D721Med (cell line): Measurements from ENCODE around the gene PCSK5.
"Not testable (repeated sequence)": the region's sequence is repeated elsewhere in the genome, so short reads cannot be mapped to it uniquely, and the experiment has no call there.

Experiments
- DNase-seq: peaks from one replicate; pipeline ENCODE4 v3.0.0; 2011; ENCODE audit warnings: low spot score; ENCODE audit not compliant: insufficient read length
- FAIRE-seq: peaks from 2 replicates; lab custom pipeline; 2011; peaks lifted over from hg19 to GRCh38; lab: Jason Lieb, UNC
- TF ChIP-seq, protein P1 (sequence below): IDR thresholded peaks from 2 replicates; pipeline ENCODE4 v1.5.1; 2012; ENCODE audit warnings: mild to moderate bottlenecking, control low read depth; ENCODE audit not compliant: insufficient read depth; ENCODE audit errors: missing control alignments

The PCSK5 gene

DNA sequence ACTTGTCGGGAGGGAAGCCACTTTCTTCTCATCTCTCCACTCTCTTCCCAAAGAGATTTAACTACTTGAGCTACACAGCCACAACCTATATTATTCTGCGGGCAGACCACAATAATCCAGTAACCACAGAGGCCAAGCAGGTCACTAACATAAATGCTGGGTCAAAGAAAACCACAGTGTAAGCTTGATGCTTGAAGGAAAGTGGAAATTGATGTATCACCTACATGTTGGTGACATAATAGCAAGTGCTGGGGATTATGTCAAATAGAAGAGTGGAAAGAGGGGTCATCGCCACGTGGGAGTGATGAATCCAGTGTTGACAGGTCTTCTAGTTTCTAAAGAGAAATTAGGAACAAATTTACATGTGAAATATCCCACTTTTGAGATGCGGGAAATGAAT lies 462.8 kb downstream of the PCSK5 start:
- FAIRE-seq (no peak), DNase-seq (no peak)
- TF ChIP-seq, protein P1, sequence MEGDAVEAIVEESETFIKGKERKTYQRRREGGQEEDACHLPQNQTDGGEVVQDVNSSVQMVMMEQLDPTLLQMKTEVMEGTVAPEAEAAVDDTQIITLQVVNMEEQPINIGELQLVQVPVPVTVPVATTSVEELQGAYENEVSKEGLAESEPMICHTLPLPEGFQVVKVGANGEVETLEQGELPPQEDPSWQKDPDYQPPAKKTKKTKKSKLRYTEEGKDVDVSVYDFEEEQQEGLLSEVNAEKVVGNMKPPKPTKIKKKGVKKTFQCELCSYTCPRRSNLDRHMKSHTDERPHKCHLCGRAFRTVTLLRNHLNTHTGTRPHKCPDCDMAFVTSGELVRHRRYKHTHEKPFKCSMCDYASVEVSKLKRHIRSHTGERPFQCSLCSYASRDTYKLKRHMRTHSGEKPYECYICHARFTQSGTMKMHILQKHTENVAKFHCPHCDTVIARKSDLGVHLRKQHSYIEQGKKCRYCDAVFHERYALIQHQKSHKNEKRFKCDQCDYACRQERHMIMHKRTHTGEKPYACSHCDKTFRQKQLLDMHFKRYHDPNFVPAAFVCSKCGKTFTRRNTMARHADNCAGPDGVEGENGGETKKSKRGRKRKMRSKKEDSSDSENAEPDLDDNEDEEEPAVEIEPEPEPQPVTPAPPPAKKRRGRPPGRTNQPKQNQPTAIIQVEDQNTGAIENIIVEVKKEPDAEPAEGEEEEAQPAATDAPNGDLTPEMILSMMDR = no peak

DNA sequence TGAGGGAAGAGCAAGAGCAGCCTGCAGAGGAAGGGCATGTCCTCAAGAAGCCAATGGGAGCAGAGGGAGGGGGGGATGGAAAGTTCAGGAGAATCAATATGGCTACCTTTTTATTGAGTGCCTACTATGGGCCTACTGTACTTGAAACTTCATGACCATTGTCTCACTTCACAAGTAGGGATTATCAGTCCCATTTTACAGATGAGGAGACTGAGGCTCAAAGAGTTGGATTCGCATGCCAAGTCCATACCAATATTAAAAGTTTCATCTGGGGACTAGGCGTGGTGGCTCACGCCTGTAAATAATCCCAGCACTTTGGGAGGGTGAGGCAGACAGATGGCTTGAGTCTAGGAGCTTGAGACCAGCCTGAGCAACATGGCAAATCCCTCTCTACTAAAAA lies 463.7 kb downstream of the PCSK5 start:
- DNase-seq = no peak
- TF ChIP-seq, protein P1 = no peak
- FAIRE-seq = no peak

DNA sequence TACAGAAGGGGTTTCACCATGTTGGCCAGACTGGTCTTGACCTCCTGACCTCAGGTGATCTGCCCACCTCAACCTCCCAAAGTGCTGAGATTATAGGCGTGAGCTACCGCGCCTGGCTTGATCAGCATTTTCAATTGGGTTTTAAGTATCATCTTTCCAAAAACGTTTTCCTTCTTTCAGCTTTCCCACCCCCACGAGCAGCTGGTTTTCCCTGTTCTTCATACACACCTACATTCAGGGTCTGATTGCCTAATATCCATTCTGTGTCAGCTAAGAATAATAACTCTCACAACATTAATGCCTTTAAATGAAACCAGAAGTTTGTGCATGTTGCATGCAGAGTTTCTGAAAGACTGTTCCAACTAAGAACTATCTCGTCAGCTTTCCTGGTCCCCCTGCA lies 465.4 kb downstream of the PCSK5 start:
- FAIRE-seq (no peak), DNase-seq (no peak)
- TF ChIP-seq, protein P1 = no peak

DNA sequence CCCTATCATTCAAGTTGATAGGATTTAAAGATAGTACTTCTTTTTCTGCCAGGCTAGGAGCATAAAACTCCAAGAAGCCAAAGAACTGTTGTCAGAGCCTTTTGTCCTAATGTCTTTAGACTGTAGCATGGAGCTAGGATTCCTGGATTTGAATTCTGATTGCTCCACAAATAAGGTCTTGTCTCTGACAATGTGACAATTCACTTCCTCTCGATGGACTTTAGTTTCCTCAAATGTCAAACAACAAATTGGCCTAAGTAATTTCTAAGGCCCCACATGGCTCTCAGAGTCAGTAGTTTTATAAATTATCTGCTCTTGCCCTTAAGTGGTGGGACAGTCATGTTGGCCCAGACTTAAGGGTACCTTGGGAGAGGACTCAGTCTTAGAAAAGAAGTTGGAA lies 467.1 kb downstream of the PCSK5 start:
- TF ChIP-seq, protein P1 = no peak
- FAIRE-seq (no peak), DNase-seq (no peak)

DNA sequence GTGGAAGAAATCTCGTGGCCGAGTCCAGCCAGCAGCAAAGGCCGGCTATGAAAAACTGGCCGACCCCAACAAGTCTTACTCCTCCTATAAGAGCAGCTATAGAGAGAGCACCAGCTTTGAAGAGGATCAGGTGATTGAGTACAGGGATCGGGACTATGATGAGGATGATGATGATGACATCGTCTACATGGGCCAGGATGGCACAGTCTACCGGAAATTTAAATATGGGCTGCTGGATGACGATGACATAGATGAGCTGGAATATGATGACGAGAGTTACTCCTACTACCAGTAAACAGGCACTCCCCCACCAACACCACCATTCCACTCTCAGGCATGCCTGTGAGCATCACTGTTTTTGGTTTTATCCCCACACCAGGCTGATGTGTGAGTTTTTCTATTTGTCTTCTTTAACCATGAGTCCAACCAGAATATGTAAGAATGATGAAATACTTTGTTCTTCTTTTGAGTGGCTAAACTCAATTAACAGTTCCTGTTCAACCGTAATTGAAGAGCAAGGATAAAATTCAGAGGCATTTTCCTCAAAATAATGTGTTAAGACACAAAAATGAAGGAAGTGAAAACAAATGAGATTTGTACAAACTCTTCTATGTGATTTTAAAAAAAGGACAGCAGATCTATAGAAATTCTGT lies 468.3 kb downstream of the PCSK5 start:
- DNase-seq (no peak), FAIRE-seq (no peak)
- TF ChIP-seq, protein P1 = no peak

DNA sequence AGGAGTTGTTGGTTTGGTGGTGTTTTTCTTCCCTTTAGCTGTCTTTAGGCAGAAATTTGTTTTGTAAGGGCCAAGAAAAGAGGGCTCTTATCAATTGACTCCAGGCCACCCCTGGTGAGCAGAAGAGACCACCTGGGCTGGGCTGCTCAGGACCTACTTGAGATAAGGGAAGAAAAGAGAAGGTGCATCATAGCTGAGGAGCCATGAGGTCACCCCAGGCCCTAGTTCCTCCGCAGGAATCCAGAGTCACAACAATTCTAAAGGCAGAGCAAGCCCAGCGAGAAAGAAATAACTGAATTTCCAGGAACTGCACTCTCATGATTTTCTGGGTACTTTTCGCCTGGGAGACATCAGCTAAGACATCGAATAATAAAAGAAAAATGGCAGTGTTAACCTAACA lies 468.9 kb downstream of the PCSK5 start:
- TF ChIP-seq, protein P1 = no peak
- FAIRE-seq = no peak

DNA sequence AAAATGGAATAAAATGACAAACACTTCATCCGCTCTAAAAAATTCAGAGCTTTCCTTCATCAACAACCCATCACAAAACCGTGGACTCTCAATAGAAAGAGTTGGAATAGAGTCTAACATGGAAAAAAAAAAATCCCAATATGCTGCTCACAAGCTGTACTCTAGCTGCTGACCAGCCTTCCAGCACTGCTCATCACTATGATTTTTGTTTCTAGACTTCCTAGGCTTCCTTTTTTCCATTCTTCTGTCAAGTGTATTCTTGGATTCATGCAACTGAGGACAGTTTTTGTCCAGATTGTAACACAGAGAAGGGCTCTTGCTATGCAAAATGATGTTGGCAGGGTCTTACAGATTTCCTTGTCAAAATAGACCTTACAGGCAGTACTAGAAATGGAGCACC lies 469.3 kb downstream of the PCSK5 start:
- TF ChIP-seq, protein P1 = no peak
- DNase-seq = no peak
- FAIRE-seq = no peak

More for the DNA sequence above, 468.9 kb downstream of the PCSK5 start:
- DNase-seq = no peak

DNA sequence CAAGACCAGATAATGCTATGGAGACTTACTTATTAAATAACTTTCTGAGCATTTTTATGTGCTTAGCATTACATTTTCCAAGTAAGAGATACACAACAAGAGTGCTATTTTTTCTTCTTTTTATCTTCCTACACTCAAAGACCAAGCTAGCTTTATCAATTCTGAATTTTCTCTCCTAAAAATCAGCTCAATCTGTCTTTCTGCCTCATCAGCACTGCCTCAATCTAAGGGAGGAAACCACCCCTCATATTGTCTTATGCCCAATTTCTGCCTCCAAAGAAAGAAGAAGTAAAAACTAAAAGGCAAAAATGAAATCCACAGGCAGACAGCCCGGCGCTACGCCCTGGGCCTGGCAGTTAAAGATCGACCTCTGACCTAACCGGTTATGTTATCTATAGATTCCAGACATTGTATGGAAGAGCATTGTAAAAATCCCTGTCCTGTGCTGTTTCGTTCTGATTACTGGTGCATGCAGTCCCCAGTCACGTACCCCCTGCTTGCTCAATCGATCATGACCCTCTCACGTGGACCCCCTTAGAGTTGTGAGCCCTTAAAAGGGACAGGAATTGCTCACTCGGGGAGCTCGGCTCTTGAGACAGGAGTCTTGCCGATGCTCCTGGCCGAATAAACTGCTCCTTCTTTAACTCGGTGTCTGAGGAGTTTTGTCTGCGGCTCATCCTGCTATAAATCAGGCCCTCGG lies 472.0 kb downstream of the PCSK5 start:
- FAIRE-seq, DNase-seq: not testable (repeated sequence)
